HEK293T (cell line): ENCODE results near the gene HEBP2.

Experiments
- ARNT ChIP-seq: fragments of 450-650 bp; IDR thresholded peaks from 2 replicates; pipeline ENCODE4 v1.6.1; 2017; ENCODE audit warnings: mild to moderate bottlenecking
- BHLHE40 ChIP-seq: fragments of 450-650 bp; IDR thresholded peaks from 2 replicates; pipeline ENCODE4 v1.6.1; 2016; ENCODE audit warnings: mild to moderate bottlenecking, moderate library complexity, borderline replicate concordance
- ELF4 ChIP-seq: fragments of 450-650 bp; IDR thresholded peaks from 2 replicates; pipeline ENCODE4 v1.6.1; 2017; ENCODE audit warnings: antibody characterized with exemption
- FOXA1 ChIP-seq: fragments of 450-650 bp; IDR thresholded peaks from 2 replicates; pipeline ENCODE4 v1.6.1; 2016; ENCODE audit warnings: mild to moderate bottlenecking
- FOXK2 ChIP-seq: fragments of 450-650 bp; IDR thresholded peaks from 2 replicates; pipeline ENCODE4 v1.6.1; 2016; ENCODE audit warnings: mild to moderate bottlenecking
- FOXM1 ChIP-seq: fragments of 450-650 bp; IDR thresholded peaks from 2 replicates; pipeline ENCODE4 v1.6.1; 2017; ENCODE audit warnings: mild to moderate bottlenecking, borderline replicate concordance
- HDGF ChIP-seq: fragments of 450-650 bp; IDR thresholded peaks from 2 replicates; pipeline ENCODE4 v1.6.1; 2017; ENCODE audit warnings: antibody characterized with exemption, borderline replicate concordance
- L3MBTL2 ChIP-seq: fragments of 450-650 bp; conservative IDR thresholded peaks from 2 replicates; pipeline ENCODE4 v1.6.1; 2016; ENCODE audit warnings: mild to moderate bottlenecking
- LEF1 ChIP-seq: fragments of 450-650 bp; IDR thresholded peaks from 2 replicates; pipeline ENCODE4 v1.6.1; 2017; ENCODE audit warnings: mild to moderate bottlenecking, borderline replicate concordance
- NFRKB ChIP-seq: fragments of 450-650 bp; IDR thresholded peaks from 2 replicates; pipeline ENCODE4 v1.6.1; 2016; ENCODE audit warnings: mild to moderate bottlenecking, moderate library complexity
- PKNOX1 ChIP-seq: fragments of 450-650 bp; IDR thresholded peaks from 2 replicates; pipeline ENCODE4 v1.6.1; 2016
- SP1 ChIP-seq: fragments of 450-650 bp; IDR thresholded peaks from 2 replicates; pipeline ENCODE4 v1.6.1; 2017
- SUZ12 ChIP-seq: fragments of 450-650 bp; IDR thresholded peaks from 2 replicates; pipeline ENCODE4 v1.6.1; 2016; ENCODE audit warnings: mild to moderate bottlenecking
- TARDBP ChIP-seq: fragments of 450-650 bp; IDR thresholded peaks from 2 replicates; pipeline ENCODE4 v1.6.1; 2016

- TF ChIP-seq LEF1 (no peak), SUZ12 (no peak), BHLHE40 (no peak), FOXK2 (no peak), SP1 (no peak), NFRKB (no peak), ARNT (no peak), HDGF (no peak), L3MBTL2 (no peak), TARDBP (no peak), PKNOX1 (no peak), FOXM1 (no peak), ELF4 (no peak), FOXA1 (no peak)
Measured at GRCh38 chr6:138446821-138447220, 42.8 kb downstream of the HEBP2 start.
